H54 (cell line): ENCODE data around the gene B3GNT7.
A peak's percentile ranks its signal among the peaks of the same experiment; 100 is the strongest.
"Not testable (repeated sequence)": the region's sequence is repeated elsewhere in the genome, so short reads cannot be mapped to it uniquely, and the experiment has no call there.

ENCODE experiments used
- DNase-seq: peaks from one replicate; pipeline ENCODE4 v3.0.0; 2011; ENCODE audit warnings: low spot score, mixed read lengths; ENCODE audit not compliant: insufficient read length
- FAIRE-seq: peaks from 3 replicates; lab custom pipeline; 2011; peaks lifted over from hg19 to GRCh38; lab: Jason Lieb, UNC
- POLR2A ChIP-seq: IDR thresholded peaks from 2 replicates; pipeline ENCODE4 v1.6.1; 2011; ENCODE audit warnings: low read depth, mild to moderate bottlenecking, low read length

B3GNT7 gene

DNA sequence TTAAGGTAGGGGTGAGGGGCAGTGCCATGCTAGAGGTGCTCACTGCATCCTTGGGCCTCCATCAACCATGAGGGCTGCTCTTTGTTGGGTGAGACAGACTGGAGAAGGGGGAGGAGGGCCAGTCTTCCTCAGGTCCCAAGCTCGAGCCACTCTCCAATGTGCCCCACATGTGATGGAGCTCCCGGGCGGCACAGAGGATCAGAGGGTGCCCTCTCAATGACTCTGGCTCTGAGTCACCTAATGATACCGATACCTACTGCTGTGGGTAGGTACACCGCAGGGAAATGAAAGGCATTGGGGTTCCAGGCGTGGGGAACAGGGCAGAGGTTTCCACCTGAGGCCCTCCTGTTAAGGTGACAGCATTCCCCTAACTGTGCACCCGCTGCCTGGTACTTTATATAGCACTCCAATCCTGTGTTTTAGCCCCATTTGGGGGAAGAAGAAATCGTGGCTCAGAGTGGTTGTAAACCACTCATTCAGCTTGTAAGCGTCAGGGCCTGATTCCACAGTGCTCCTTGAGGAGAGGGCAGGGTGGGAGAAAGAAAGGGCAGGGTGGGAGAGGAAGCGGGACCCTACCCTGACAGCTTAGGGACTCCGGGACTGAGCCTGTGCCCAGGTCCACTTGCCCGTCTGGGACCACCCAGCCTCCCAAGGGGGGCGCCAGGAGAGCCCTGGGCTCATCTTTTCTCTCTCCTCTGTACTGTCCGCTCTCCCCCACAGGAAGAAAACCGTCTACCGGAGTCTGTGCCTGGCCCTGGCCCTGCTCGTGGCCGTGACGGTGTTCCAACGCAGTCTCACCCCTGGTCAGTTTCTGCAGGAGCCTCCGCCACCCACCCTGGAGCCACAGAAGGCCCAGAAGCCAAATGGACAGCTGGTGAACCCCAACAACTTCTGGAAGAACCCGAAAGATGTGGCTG lies 1.8 kb downstream of the B3GNT7 start:
- TF ChIP-seq POLR2A: no peak
- DNase-seq (no peak), FAIRE-seq (no peak)

DNA sequence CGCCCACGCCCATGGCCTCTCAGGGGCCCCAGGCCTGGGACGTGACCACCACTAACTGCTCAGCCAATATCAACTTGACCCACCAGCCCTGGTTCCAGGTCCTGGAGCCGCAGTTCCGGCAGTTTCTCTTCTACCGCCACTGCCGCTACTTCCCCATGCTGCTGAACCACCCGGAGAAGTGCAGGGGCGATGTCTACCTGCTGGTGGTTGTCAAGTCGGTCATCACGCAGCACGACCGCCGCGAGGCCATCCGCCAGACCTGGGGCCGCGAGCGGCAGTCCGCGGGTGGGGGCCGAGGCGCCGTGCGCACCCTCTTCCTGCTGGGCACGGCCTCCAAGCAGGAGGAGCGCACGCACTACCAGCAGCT lies 2.4 kb downstream of the B3GNT7 start:
- DNase-seq (no peak), FAIRE-seq (no peak)

DNA sequence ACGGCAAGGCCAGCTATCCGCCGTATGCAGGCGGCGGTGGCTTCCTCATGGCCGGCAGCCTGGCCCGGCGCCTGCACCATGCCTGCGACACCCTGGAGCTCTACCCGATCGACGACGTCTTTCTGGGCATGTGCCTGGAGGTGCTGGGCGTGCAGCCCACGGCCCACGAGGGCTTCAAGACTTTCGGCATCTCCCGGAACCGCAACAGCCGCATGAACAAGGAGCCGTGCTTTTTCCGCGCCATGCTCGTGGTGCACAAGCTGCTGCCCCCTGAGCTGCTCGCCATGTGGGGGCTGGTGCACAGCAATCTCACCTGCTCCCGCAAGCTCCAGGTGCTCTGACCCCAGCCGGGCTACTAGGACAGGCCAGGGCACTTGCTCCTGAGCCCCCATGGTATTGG lies 3.1 kb downstream of the B3GNT7 start:
- FAIRE-seq (no peak), DNase-seq (no peak)
- no peak for TF ChIP-seq POLR2A

More for the DNA sequence above, 2.4 kb downstream of the B3GNT7 start:
- TF ChIP-seq POLR2A: no peak

DNA sequence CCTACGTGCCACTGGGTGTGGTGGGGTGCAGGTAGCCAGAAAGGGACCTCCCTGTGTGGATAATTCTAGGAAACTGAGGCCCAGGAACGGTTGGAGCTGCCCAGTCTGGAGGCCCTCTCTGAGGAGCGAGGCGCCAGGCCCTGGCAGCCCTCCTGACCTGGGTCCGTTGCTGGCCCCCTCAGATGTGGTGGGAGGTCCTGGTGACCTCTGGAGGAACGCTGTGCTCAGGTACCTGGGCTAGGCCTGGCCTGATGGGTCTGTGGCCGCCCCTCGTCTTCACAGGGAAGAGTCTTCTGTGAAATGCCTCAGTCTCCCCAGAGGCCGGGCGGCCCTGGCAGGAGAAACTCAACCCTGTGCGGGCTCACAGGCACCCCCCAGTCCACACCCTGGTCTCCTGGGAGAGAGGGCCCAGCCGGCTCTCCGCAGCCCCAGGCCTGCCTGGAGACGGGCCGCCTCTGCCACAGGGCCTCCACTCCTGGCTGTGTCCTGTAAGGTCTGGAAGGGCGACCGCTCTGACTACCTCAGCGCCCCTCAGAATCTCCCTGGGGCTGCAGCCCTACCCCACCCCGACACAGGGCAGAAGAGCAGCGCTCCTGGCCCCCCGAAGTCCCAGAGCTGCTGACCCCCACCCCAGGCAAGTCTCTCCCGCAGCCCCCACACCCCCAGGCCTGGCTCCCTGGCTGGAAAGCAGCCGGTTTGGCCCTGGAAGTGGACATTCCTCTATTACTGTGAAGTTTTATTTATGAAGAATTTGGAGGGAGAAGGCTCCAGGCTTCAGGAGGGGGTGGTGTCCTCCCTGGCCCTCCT lies 3.7 kb downstream of the B3GNT7 start:
- FAIRE-seq (no peak), DNase-seq (no peak)
- TF ChIP-seq POLR2A: no peak

DNA sequence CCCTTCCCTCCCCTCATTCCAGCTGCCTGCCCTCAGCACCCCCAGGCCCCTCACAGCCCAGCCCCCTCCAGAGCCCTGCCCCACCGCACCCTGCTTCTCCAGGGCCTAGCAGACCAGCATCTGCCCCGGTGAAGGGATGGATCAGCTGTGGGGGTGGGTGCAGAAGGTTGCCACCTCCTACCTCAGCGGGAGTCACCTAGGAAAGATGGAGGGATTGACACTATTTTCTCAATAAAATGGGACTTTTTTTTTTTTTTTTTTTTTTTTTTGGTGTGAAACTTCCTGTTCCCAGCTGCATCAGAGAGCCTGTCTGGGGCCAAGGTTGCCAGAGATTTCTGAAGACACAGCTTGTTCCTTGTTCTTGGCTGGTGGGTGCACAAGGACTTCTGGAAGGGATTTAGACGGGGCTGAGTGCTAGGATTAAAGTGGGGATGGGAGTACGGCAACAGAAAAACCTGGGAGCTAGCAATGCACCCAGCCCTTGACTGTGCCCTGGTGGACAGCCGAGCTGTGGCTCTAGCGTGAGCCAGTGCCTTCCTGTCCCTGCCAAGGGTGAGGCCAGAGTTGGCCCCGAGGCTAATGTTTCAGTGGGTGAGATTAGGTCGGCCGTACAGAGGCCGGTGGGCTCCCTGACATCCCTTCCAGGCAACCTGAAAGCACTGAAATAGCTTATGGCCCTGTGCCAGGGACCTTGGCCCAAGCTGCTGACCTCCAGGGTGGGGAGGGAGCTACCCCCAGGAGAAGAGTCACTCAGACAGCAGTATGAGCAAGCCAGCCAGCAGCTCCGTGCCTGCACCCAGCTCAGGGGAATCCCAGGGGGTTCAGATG lies 4.6 kb downstream of the B3GNT7 start:
- DNase-seq: peak; percentile 79
- FAIRE-seq: no peak
- TF ChIP-seq POLR2A: no peak

DNA sequence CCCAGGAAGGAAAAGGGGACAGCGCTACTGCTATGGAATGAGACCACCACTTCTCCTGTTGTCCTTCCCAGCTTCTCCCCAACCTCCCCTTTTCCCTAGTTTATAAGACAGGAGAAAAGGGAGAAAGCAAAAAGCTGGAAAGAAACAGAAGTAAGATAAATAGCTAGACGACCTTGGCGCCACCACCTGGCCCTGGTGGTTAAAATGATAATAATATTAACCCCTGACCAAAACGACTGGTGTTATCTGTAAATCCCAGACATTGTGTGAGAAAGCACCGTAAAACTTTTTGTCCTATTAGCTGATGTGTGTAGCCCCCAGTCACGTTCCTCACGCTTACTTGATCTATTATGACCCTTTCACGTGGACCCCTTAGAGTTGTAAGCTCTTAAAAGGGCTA lies 5.2 kb downstream of the B3GNT7 start:
- DNase-seq, FAIRE-seq: not testable (repeated sequence)

DNA sequence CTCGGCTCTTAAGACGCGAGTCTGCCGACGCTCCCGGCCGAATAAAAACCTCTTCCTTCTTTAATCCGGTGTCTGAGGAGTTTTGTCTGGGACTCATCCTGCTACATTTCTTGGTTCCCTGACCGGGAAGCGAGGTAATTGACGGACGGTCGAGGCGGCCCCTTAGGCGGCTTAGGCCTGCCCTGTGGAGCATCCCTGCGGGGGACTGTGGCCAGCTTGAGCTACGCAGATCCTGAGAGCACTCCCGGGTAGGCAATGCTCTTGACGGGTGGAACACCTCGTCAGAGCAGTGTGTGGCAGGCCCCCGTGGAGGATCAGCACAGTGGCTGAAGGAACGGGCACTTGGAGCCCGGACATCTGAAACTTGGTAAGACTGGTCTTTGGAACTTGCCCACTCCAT lies 5.6 kb downstream of the B3GNT7 start:
- DNase-seq, FAIRE-seq: not testable (repeated sequence)

DNA sequence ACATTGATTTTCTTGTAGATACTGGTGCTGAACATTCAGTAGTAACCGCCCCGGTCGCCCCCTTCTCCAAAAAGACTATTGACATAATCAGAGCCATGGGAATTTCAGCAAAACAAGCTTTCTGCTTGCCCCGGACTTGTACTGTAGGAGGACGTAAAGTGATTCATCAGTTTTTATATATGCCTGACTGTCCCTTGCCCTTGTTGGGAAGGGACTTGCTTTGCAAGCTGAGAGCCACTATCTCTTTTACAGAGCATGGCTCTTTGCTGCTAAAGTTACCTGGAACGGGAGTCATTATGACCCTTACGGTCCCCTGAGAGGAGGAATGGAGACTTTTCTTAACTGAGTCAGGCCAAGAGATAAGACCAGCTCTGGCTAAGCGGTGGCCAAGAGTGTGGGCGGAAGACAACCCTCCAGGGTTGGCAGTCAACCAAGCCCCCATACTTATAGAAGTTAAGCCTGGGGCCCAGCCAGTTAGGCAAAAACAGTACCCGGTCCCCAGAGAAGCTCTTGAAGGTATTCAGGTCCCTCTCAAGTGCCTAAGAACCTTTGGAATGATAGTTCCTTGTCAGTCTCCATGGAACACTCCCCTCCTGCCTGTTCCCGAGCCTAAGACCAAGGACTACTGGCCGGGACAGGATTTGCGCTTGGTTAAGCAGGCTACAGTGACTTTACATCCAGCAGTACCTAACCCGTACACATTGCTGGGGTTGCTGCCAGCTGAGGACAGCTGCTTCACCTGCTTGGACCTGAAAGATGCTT lies 8.1 kb downstream of the B3GNT7 start:
- not testable (repeated sequence) for FAIRE-seq, DNase-seq

DNA sequence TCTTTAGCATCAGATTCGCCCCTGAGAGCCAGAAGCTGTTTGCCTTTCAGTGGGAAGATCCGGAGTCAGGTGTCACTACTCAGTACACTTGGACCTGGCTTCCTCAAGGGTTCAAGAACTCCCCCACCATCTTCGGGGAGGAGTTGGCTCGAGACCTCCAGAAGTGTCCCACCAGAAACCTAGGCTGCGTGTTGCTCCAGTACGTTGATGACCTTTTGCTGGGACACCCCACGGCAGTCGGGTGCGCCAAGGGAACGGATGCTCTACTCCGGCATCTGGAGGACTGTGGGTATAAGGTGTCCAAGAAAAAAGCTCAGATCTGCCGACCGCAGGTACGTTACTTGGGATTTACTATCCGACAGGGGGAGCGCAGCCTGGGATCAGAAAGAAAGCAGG lies 8.7 kb downstream of the B3GNT7 start:
- DNase-seq, FAIRE-seq: not testable (repeated sequence)

DNA sequence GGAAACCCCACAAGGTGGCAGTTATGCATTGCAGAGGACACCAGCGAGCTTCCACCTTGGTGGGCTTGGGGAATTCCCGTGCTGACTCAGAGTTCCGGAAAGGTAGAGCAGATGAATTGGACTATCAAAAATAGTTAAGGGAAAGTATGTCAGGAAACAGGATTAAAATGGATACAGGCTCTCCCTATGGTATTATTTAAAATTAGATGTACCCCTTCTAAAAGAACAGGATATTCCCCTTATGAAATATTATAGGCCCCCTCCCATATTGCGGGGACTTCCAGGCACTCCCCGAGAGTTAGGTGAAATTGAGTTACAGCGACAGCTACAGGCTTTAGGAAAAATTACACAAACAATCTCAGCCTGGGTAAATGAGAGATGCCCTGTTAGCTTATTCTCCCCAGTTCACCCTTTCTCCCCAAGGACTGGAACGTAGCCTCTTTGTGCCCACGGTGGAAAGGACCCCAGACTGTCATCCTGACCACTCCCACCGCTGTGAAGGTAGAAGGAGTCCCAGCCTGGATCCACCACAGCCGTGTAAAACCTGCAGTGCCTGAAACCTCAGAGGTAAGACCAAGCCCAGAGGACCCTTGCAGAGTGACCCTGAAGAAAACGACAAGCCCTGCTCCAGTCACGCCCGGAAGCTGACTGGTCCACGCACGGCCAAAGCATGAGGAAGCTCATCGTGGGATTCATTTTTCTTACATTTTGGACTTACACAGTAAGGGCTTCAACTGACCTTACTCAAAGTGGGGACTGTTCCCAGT lies 10.3 kb downstream of the B3GNT7 start:
- FAIRE-seq, DNase-seq: not testable (repeated sequence)

DNA sequence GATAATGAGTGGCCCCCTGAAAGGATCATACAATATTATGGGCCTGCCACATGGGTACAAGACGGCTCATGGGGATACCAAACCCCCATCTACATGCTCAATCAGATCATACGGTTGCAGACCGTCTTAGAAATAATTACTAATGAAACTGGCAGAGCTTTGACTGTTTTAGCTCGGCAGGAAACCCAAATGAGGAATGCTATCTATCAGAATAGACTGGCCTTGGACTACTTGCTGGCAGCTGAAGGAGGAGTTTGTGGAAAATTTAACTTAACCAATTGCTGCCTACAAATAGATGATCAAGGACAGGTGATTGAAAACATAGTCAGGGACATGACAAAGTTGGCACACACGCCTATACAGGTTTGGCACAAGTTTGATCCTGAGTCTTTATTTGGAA lies 12.2 kb downstream of the B3GNT7 start:
- FAIRE-seq, DNase-seq: not testable (repeated sequence)

DNA sequence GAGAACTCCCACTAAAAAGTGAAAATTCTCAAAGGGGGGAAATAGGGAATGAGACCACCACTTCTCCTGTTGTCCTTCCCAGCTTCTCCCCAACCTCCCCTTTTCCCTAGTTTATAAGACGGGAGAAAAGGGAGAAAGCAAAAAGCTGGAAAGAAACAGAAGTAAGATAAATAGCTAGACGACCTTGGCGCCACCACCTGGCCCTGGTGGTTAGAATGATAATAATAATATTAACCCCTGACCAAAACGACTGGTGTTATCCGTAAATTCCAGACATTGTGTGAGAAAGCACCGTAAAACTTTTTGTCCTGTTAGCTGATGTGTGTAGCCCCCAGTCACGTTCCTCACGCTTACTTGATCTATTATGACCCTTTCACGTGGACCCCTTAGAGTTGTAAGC lies 12.8 kb downstream of the B3GNT7 start:
- DNase-seq, FAIRE-seq: not testable (repeated sequence)

DNA sequence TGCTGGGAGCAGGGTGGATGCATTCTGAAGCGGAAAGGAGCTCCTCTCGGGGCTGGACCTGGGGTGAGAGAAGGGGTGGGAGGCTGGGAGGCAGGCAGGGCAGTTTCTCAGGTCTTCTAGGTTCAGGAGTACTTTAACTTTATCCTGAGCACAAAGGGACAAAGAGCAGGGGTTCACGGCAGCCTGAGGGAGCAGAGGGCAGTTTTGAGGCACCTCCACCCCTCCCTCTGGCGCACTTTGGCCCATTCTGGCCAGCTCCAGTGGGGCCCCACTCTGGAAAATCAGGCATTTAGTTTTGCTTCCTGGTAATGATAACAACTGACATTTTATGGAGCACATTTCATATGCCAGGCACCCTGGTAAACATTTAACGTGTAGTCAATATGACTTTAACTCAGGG lies 14.3 kb downstream of the B3GNT7 start:
- FAIRE-seq (no peak), DNase-seq (no peak)
- TF ChIP-seq POLR2A: no peak
